A673 (cell line): Measurements from ENCODE around the gene BMPR1B. TPM values are rescaled to one million over a fixed set of nuclear protein-coding genes. Genes with fewer than 3 reads are reported as not detected.

Source experiments
- BruUV-seq: library from RNA; stranded (reverse); fragments of 400-500 nt; replicated peaks from 2 replicates; lab custom pipeline; 2021; lab: Mats Ljungman, UMichigan
- CTCF ChIA-PET: fragments of 300-600 bp; sonication (Branson Sonifier 250); formaldehyde crosslinking; loops from one replicate; lab custom pipeline; 2022; ENCODE audit warnings: antibody characterized with exemption; lab: Charles Lee
- POLR2A ChIA-PET: fragments of 300-600 bp; sonication (Branson Sonifier 250); formaldehyde crosslinking; loops from one replicate; lab custom pipeline; 2022; ENCODE audit warnings: antibody characterized with exemption; ENCODE audit not compliant: low non-redundant PET; lab: Charles Lee
- DNase-seq: peaks from one replicate; pipeline ENCODE4 v3.0.0-alpha.2; 2015; ENCODE audit warnings: low spot score
- H3K27ac ChIP-seq: fragments of 200-600 bp; sonication (generic); 2 replicates; pipeline ENCODE4 v1.5.1; 2016; ENCODE audit warnings: mixed run types, low read depth, mild to moderate bottlenecking, mixed read lengths, antibody characterized with exemption, low read length; ENCODE audit not compliant: poor library complexity, severe bottlenecking
- H3K27me3 ChIP-seq: fragments of 200-600 bp; sonication (generic); replicated peaks from 2 replicates; pipeline ENCODE4 v1.6.1; 2017; ENCODE audit warnings: mixed run types, low read depth, mild to moderate bottlenecking, mixed read lengths, antibody characterized with exemption, low read length; ENCODE audit not compliant: insufficient read depth, poor library complexity
- H3K36me3 ChIP-seq: fragments of 200-600 bp; sonication (generic); 2 replicates; pipeline ENCODE4 v1.6.1; 2016; ENCODE audit warnings: mixed run types, mild to moderate bottlenecking, mixed read lengths, antibody characterized with exemption, low read length; ENCODE audit not compliant: insufficient read depth, poor library complexity, severe bottlenecking
- H3K4me1 ChIP-seq: fragments of 200-600 bp; sonication (generic); 2 replicates; pipeline ENCODE4 v1.6.1; 2017; ENCODE audit warnings: mixed run types, mild to moderate bottlenecking, mixed read lengths, antibody characterized with exemption, low read length; ENCODE audit not compliant: insufficient read depth, poor library complexity, severe bottlenecking
- H3K4me3 ChIP-seq: fragments of 200-600 bp; sonication (generic); 2 replicates; pipeline ENCODE4 v1.5.1; 2016; ENCODE audit warnings: low read depth, mixed run types, mild to moderate bottlenecking, mixed read lengths, low read length; ENCODE audit not compliant: poor library complexity, severe bottlenecking
- H3K9me3 ChIP-seq: fragments of 200-600 bp; sonication (generic); 2 replicates; pipeline ENCODE4 v1.6.1; 2016; ENCODE audit warnings: mixed run types, low read depth, mild to moderate bottlenecking, mixed read lengths, antibody characterized with exemption, low read length; ENCODE audit not compliant: poor library complexity, severe bottlenecking
- EZH2 ChIP-seq: fragments of 200-600 bp; sonication (generic); IDR thresholded peaks from 2 replicates; pipeline ENCODE4 v1.6.1; 2017; ENCODE audit warnings: borderline replicate concordance, low read depth, mild to moderate bottlenecking, mixed read lengths, antibody characterized with exemption, low read length; ENCODE audit not compliant: poor library complexity, severe bottlenecking
- intact Hi-C: fragments of 100-400 bp; cut with micrococcal nuclease; formaldehyde crosslinking; loops from one replicate; pipeline ENCODE4 v1.10.0; 2022; ENCODE audit not compliant: unreplicated experiment
- total RNA-seq: library from RNA; stranded (reverse); gene quantifications from 2 replicates; pipeline ENCODE4 v1.2.3, GENCODE V29; 2021
- TF ChIP-seq, protein P1 (sequence below): fragments of 300-800, 200-600 bp; sonication (generic); conservative IDR thresholded peaks from 2 replicates; pipeline ENCODE4 v1.5.1; 2017; ENCODE audit warnings: low read depth, mild to moderate bottlenecking, antibody characterized with exemption, low read length, moderate library complexity, mixed read lengths

BMPR1B gene
- total RNA-seq, 1 experiment from 2014 or later, result 2.2 TPM

DNA sequence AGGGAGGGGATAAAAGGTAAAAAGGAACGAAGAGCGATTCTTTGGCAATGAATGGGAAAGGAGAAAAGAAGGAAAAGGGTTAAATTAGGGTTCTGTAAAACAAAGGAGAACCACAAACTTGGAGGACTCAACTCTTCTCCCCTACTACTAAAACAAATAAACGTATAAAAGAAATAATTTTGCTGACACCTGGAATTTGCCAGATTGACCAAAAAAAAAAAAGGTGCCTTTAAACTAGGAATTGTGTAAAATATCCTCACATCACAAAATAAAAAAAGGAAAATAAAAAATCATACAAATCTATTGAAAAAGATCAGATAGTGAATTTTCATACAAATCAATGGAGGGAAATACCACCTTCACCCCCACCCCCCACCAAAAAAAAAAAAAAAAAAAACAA, 129.3 kb downstream of the BMPR1B start:
- no peaks in the 10 kb centered on the region for H3K4me1 ChIP-seq
- no peak overlapping the region for H3K27ac ChIP-seq
- H3K4me3 ChIP-seq, result no peak overlapping the region
- no peaks in the 10 kb centered on the region for H3K36me3 ChIP-seq
- H3K27me3 ChIP-seq, result no peaks in the 10 kb centered on the region
- CTCF ChIA-PET, result no interaction called here
- no TSS peak for BruUV-seq
- POLR2A ChIA-PET, result no interaction called here
- intact Hi-C loops, result no loop called here
- no peak for TF ChIP-seq EZH2
- TF ChIP-seq, protein P1, sequence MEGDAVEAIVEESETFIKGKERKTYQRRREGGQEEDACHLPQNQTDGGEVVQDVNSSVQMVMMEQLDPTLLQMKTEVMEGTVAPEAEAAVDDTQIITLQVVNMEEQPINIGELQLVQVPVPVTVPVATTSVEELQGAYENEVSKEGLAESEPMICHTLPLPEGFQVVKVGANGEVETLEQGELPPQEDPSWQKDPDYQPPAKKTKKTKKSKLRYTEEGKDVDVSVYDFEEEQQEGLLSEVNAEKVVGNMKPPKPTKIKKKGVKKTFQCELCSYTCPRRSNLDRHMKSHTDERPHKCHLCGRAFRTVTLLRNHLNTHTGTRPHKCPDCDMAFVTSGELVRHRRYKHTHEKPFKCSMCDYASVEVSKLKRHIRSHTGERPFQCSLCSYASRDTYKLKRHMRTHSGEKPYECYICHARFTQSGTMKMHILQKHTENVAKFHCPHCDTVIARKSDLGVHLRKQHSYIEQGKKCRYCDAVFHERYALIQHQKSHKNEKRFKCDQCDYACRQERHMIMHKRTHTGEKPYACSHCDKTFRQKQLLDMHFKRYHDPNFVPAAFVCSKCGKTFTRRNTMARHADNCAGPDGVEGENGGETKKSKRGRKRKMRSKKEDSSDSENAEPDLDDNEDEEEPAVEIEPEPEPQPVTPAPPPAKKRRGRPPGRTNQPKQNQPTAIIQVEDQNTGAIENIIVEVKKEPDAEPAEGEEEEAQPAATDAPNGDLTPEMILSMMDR, result no peak
- DNase-seq, result no peak
- no peaks in the 10 kb centered on the region for H3K9me3 ChIP-seq

- no peak overlapping the region for H3K27ac ChIP-seq
- intact Hi-C loops, result no loop called here
Measured at GRCh38 chr4:94889523-94889922, 131.8 kb downstream of the BMPR1B start.

GRCh38 chr4:94889946-94890345, 132.2 kb downstream of the BMPR1B start:
- TF ChIP-seq EZH2, result no peak
- TF ChIP-seq, protein P1, result no peak
- POLR2A ChIA-PET, result no interaction called here
- Histone ChIP-seq H3K9me3 (no peaks in the 10 kb centered on the region), H3K27me3 (no peaks in the 10 kb centered on the region), H3K4me1 (no peaks in the 10 kb centered on the region), H3K27ac (no peak overlapping the region), H3K36me3 (no peaks in the 10 kb centered on the region), H3K4me3 (no peak overlapping the region)
- intact Hi-C loops, result no loop called here
- no TSS peak for BruUV-seq
- DNase-seq, result no peak
- CTCF ChIA-PET, result no interaction called here

More at GRCh38 chr4:94889523-94889922, 131.8 kb downstream of the BMPR1B start:
- Histone ChIP-seq H3K36me3 (no peaks in the 10 kb centered on the region), H3K9me3 (no peaks in the 10 kb centered on the region), H3K4me3 (no peak overlapping the region), H3K27me3 (no peaks in the 10 kb centered on the region), H3K4me1 (no peaks in the 10 kb centered on the region)
- ChIA-PET CTCF (no interaction called here), POLR2A (no interaction called here)
- BruUV-seq, result no TSS peak
- no peak for DNase-seq
- TF ChIP-seq, protein P1, result no peak
- TF ChIP-seq EZH2, result no peak
